ENCODE measurements around the gene DAAM2.

- TF ChIP-seq EZH2 (IDR thresholded peaks at IDR 0.05; ENCODE audit: low read depth, low read length, severe bottlenecking) (no peak), ATF2 (IDR thresholded peaks at IDR 0.05; ENCODE audit: low read length) (no peak), E2F6 (IDR thresholded peaks at IDR 0.05) (no peak), CTCF (IDR thresholded peaks at IDR 0.05; ENCODE audit: control extremely low read depth in 1 of 3, insufficient read depth in 1 of 3, low read depth in 1 of 3, low read length in 3 of 3) (no peak), POLR2A (IDR thresholded peaks at IDR 0.05; ENCODE audit: control extremely low read depth in 1 of 2, low read depth in 2 of 2, low read length in 2 of 2) (no peak)
Measured at GRCh38 chr6:39897698-39898097, 105.5 kb downstream of the DAAM2 start.
